GM18505 (cell line): ENCODE data around the gene CEP170B.

Experiments
- ATAC-seq: cut with Tn5 transposase; IDR thresholded peaks from one replicate; pipeline ENCODE4 v1.9.1; 2021; ENCODE audit not compliant: unreplicated experiment
- POLR2A ChIP-seq: IDR thresholded peaks from 4 replicates; pipeline ENCODE4 v1.6.1; 2011; ENCODE audit warnings: borderline replicate concordance; ENCODE audit not compliant: insufficient read depth, insufficient read length; ENCODE audit errors: extremely low read depth

Gene CEP170B

DNA sequence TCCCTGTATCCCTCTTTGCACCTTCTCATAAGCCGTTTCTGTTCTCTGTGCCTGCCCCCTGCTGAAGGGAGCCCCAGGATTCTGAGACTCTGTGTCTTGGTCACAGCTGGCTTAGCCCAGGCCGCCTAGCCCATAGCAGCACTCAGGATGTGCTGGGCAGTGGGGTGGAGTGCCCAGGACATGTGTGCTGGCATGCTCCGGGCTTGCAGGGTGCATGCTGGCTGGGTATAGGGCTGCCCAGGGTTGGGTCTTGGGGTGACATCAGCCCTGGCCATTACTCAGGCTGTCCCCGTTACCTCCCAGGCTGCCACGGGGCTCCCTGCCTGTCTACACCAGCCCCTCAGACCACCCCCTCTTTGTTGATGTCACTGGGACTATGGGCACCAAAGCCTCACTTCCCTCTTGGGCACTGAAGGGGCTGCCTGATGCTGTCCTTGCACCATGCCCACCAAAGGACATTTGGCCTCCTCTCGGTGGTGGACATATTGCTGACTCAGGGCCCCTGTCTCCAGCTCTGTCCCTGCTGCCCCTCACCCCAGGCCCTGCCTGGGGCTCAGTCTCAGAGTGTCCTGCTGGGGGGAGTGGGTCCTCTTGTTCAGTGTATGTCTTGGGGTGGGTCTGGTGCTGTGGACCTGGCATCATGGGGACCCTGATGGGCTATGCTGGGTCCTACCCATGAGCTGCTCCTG, 2.4 kb downstream of the CEP170B start:
- no peak for ATAC-seq
- no peak for TF ChIP-seq POLR2A

DNA sequence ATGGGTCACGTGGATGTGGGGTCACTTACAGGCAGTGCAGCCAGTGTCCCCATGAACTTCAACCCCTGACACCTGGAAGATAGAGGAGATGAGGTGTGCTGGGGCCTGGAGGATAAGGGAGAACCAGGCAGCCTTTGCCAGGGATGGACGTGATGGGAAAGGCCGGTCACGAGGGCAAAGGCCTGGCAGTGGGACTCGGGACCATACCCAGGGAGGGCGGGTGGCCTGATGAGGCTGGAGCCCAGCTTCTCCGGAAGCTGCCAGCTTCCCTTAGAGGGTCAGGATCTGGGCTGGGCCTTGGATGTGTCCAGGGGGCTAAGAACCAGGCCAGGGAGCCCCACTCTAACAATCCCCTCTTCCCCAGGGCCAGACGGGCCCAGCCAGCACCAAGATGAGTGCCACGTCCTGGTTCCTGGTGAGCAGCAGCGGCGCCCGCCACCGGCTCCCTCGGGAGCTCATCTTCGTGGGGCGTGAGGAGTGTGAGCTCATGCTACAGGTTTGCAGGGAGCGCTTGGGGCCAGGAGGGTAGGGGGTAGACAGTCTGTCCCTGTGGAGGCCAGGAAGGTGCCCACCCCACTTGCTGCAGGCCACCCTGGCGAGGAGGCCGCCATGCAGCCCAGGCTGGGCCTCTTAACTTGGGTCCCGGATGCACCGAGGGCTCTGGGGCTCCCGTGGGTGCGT, 3.1 kb downstream of the CEP170B start:
- ATAC-seq, result no peak
- TF ChIP-seq POLR2A, result no peak

GRCh38 chr14:104868811-104869572, 3.9 kb downstream of the CEP170B start:
- no peak for TF ChIP-seq POLR2A
- no peak for ATAC-seq

- no peak for ATAC-seq
- no peak for TF ChIP-seq POLR2A
Measured at GRCh38 chr14:104869669-104870367, 4.8 kb downstream of the CEP170B start.

GRCh38 chr14:104870368-104871144, 5.5 kb downstream of the CEP170B start:
- TF ChIP-seq POLR2A, result no peak
- ATAC-seq, result no peak

DNA sequence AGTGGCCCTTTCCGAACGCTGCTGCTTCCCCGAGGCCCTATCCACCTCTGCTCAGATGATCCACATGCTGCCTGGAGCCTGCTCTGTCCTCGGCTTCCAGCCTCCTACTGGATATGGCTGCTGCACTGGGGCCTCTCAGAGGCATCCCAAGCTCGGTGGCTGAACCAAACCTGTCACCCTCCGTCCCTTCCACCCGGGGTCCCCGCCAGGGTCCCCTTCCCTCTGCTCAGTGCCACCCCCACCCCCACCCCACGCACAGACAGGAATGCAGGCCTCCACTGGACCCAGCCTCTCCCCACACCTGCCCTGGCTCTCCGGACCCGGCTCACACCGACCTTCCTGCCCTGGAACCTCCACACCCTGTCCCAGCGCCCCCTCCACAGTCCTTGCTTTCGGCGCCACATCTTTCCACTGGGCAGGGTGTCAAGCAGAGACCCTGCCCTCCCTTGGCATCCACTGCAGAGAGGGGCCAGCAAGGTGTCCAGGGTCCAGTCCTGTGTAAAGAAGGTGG, 6.1 kb downstream of the CEP170B start:
- ATAC-seq, result no peak
- TF ChIP-seq POLR2A, result no peak

DNA sequence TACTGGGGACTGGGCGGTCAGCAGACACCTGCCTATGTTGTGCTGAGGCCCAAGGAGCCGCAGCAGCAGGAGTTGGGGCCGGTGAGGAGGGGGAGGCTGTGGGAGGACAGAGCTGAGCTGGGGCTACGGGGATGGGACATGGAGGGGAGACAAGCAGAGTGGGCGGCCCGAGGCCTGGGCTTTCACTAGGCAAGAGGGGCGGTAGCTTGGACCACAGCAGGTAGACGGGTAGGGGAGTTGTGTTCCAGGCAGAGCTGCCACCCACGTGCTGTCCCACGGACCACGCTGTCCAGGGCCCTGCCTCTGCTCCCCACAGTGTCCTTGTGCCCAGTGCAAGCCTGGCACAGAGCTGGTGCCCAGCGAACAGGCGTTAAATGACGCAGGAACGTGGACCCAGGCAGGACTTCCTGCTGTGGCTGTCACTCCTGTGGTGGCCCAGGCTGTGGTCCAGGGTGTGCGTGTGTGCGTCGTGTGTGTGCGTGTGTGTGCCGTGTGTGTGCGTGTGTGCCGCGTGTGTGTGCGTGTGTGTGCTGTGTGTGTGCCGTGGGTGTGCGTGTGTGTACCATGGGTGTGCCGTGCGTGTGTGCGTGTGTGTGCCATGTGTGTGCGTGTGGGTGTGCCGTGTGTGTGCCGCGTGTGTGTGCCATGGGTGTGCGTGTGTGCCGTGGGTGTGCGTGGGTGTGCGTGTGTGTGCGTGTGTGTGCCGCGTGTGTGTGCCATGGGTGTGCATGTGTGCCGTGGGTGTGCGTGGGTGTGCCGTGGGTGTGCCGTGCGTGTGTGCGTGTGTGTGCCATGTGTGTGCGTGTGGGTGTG, 6.8 kb downstream of the CEP170B start:
- no peak for ATAC-seq
- no peak for TF ChIP-seq POLR2A

- no peak for ATAC-seq
- TF ChIP-seq POLR2A, result no peak
Measured at GRCh38 chr14:104872469-104873341, 7.6 kb downstream of the CEP170B start.

- TF ChIP-seq POLR2A, result no peak
- no peak for ATAC-seq
Measured at GRCh38 chr14:104873380-104874055, 8.4 kb downstream of the CEP170B start.

DNA sequence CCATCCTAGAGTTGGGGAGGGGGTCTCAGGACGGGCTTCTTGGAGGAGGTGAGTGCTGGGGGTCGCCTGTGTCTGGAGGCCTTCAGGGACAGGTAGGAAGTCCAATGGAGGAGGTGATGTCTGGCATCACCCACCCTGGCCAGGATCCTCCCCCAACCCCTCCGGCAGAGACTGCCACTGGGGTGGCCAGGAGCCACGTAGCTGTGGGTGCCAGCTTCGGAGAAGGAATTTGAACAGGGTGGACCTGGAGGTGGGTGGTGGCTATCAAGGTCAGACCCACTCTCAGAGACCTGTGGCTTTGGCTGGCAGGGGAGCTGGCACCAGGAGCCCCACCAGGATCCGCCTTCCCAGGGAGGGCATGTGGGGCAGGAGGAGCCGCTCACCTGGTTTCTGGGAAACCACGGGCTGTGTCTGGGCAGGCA, 9.1 kb downstream of the CEP170B start:
- ATAC-seq, result no peak
- TF ChIP-seq POLR2A, result no peak
